ENCODE measurements around the gene NGFR.
"Not testable (repeated sequence)": the region's sequence is repeated elsewhere in the genome, so short reads cannot be mapped to it uniquely, and the experiment has no call there.

Gene NGFR

GRCh38 chr17:49545806-49546545, 50.9 kb downstream of the NGFR start:
- DNase-seq (ENCODE audit: low read depth): no peak

DNA sequence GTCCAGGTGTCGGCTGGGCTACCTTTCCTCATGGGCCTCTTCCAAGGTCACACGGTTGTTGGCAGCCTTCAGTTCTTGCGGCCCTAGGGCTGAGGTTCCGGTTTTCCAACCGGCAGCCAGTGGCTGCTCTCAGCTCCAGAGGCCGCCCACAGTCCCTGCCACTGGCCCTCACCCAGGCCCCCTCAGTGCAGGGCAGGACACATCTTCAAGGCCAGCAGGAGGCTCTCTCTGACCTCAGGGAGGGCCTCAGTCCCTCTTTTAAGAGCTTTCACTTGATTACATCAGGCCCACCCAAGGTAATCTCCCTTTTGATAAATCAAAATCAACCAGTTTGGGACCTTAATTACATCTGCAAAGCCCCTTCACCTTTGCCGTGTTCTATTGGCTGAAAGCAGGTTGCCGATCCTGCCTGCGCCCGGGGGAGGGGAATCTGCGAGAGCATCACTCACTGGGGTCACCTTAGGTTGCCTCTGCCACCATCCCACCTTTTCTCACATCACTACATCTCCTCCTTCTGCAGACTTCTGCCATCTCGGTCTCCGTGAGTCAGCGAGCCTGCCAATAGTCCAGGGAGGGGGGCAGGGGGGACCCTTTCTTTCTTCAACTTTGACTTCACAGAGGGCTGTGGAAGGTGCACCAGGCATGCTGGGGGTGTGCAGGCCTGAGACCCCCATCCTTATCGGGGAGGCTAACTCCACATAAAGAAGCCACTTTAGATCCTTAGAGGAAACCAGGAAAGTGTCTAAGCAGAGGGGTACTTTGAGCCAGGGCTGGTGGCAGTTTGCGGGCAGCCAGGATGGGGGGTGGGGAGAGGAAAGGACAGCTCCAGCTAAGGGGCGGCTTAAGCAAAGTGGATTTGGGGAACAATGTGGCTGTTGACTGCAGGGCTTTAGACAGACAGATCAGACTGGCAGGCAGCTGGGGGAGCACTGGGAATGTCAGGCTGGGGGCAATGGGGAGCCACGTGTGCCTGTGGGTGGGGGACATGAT, 51.7 kb downstream of the NGFR start:
- no peak for DNase-seq (ENCODE audit: low read depth)

DNA sequence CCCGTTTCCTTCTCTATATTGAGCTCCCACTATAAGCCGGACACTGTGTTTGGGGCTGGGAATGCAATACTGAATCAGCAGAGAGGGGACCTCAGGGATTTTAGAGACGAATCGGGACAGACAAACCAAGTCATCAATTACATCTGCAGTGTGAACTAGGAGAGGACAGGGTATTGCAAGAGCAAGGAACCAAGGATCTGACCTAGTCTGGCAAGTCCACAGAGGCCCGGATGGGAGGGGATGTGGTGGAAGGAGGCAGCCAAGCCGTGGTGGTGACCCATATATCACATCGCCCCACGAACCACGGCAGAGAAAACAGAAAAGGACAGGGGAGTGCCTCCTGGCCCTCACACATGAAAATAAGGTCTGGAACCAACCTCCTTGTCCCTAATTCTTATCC, 52.5 kb downstream of the NGFR start:
- no peak for DNase-seq (ENCODE audit: low read depth)

DNA sequence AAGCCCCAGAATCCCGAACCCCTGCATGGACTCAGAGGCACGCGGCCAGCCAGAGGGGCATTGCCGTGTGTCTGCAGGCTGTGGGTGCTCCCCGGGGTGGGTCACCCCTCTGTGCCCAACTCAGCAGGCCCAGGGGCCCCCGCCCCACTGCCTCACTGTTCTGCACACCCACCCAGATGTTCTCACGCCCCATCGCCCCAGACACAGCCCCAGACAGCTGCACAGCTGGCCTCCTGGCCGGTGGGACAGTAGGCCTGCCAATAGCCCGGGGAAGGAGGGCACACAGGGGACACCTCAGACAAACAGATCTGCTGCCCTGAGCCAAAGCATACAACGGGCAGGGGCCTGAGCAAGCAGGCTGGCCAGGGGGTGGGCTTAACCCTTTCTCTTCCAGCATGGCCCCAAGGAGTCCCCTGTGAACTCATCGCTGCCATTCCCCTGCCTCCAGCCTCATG, 53.0 kb downstream of the NGFR start:
- DNase-seq (ENCODE audit: low read depth): no peak

- no peak for DNase-seq (ENCODE audit: low read depth)
These were observed 53.6 kb downstream of the NGFR start for GRCh38 chr17:49548506-49549310.

- DNase-seq (ENCODE audit: low read depth): no peak
These were observed 54.2 kb downstream of the NGFR start for GRCh38 chr17:49549311-49549605.

GRCh38 chr17:49549691-49550678, 54.9 kb downstream of the NGFR start:
- no peak for DNase-seq (ENCODE audit: low read depth)

- DNase-seq (ENCODE audit: low read depth): not testable (repeated sequence)
These were observed 55.7 kb downstream of the NGFR start for GRCh38 chr17:49550764-49551163.

- no peak for DNase-seq (ENCODE audit: low read depth)
These were observed 56.4 kb downstream of the NGFR start for GRCh38 chr17:49551221-49552069.

DNA sequence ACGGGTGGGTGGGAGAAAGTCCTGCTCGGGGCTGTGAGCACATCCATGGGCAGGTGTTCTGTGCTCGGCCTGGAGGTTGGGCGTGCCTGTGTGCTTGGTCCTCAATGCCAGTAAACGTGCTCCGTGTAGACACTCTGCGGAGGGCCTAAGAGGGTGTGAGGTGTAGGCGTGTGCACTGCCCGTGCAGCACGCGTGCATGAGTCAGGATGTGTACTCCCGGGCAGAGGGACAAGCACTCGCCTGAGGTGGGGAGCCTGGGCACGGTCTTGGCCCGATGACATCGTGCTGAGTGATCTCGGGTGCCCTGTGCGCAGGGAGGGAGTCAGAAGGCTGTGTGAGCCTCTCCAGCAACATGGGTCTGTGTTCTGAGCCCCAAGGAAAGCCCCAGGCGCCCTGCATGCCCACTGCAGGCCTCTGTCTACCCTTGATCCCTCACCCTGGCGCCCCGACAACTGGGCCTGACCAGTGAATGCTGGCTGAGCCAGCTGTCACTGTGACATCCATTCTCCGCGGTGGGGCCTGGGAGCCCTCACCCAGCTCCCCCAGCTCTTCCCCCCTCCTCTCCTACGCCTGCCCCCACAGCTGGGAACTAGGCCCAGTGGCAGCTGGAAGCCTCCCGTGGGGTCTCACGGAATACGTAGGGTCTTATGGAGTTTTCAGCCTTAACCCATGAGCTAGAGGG, 57.1 kb downstream of the NGFR start:
- DNase-seq (ENCODE audit: low read depth): no peak

- DNase-seq (ENCODE audit: low read depth): no peak
These were observed 58.7 kb downstream of the NGFR start for GRCh38 chr17:49553676-49554335.

DNA sequence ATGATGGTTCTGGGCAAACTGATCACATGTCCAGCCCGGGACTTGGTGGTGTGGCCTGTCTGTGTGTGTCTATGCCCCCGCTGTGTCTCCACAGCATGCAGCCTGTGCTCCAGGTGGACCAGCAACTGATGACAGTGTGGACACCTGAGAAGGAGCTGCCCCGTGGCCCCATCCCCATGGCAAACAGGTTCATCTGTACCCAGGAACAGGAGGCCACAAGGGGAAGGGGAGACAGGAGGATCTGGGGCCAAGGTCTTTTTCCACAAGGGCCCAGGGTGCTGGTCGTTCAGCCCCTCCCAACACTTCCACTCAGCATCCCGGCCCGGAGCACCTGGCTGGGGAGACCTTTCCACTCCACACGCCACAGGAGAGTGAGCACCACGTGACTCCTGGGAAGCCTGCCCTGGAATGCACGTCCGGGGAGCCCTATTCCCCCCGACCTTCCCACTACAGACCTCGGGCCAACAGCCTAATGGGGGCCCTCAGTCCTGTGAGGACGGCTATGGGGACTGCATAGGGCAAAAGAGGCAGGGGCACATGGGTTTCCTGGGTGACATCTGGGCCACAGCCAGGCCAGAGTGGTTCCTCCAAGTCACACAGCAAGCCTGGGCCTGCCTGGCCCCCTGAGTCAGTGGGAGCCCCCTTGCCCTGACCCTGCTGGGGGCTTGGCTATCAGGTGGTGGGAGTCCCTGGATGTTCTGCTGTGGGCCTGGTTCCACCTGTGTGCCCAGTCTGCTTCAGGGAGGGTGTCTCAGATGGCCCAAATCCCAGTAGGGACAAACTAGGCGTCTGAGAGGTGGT, 59.8 kb downstream of the NGFR start:
- DNase-seq (ENCODE audit: low read depth): no peak

- DNase-seq (ENCODE audit: low read depth): no peak
These were observed 60.6 kb downstream of the NGFR start for GRCh38 chr17:49555495-49556222.

DNA sequence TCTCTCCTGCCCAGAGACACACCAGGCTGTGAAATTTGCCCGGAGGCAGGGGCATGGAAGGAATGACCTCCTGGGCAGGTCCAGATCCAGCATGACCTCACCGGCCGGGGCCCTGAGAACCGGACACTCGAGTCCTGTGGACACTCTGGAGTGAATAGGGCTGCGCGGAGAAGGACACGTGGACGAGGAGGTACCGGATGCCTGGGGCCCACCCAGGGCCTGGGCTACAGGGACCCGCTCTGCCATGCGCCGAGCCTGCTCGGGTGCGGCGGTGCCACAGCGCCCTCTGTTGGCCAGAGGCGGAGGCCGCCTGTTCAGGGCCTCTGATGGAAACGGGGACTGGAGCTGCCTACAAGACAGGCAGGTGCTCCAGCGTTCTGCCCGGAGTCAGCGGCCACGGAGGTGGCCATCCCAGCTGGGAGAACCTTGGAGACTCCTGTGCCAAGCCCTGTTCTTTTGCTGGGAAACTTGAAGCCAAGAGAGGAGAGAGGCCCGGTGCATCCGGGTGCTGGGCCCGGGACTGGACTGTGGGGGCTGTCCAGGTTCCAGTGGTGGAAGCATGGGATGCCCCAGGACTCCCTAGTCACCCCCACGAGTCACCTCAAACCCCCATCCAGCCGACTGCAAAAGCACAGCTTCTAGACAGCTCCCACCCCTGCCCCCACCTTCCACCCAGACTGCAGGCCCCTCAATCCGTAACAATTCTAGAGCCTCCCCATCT, 61.3 kb downstream of the NGFR start:
- peak; percentile 75 for DNase-seq (ENCODE audit: low read depth)

DNA sequence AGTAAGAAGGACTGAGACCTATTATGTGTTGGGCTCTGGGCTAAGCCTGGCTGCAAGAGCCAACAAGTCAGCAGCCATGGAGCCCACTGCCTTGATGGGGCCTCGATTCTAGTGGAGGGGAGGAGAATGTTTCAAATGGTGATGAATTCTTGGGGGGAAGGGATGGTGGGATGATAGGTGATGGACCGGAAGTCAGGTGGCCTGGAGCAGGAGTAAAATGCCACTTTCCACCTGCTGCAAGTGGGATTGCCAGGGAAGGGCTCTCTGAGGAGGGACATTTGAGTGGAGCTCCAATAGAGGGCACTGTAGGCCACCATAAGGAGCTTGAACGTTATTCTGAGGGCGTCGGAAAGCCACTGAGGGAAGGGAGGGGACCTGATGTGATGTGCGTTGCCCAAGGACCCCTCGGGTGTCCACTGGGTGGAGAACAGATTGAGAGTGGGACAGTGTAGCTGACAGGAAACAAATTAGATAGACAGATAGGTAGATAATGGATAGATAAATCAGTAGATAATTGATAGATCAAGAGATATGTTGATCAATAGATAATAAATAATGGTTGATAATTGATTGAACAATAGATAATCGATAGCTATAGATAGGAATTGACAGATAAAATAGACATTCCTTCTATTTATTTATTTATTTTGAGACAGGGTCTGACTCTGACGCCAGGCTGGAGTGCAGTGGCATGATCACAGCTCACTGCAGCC, 62.4 kb downstream of the NGFR start:
- DNase-seq (ENCODE audit: low read depth): no peak

All from stimulated activated CD8-positive, alpha-beta memory T cell treated with anti-CD3 and anti-CD28 coated beads, Interleukin-4, amount 100 ng/mL, for 24 hours (primary cell).